ENCODE data around the gene ASF1B.
A peak's percentile ranks its signal among the peaks of the same experiment; 100 is the strongest.

The ASF1B gene

DNA sequence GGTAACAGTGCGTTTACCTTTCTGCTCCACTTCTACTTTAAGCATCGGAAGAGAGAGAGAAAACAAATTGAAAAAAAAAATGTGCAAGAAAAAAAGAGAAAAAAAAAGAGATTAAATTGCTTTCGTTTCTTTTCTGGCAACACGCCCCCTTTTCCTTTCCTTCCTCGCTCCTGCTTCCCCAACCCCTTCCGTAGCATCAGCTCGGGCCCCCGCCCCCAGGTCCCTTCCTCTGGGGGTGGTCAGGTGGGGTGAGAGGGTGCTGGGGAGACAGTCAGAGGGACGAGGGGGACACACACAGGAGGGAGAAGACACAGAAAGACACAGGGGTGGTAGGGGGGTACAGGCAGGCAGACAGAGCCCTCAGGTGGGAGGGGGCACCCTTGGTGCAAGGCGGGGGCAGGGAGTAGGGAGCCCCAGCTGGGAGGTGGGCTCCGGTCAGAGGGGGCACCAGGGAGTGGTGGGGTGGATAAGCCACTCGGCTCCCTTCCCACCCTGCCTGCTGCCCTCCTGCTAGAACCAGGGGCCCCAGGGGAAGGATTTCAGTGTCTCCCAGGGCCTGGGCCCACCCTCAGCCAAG is 30.7 kb upstream of the ASF1B start:
- Mint-ChIP-seq H3K4me3 (peak overlapping the region; percentile 59), H3K27ac (peak overlapping the region; percentile 80), H3K4me1 (ENCODE audit: low read depth) (peaks cover 39% of the 10 kb centered on the region), H3K9me3 (peaks cover 10% of the 10 kb centered on the region), H3K36me3 (ENCODE audit: low read depth) (peaks cover 15% of the 10 kb centered on the region), H3K27me3 (peaks cover 27% of the 10 kb centered on the region)
- intact Hi-C loops (cut with micrococcal nuclease) = no loop called here

GRCh38 chr19:14165990-14166830 is 29.8 kb upstream of the ASF1B start:
- Mint-ChIP-seq H3K36me3 (ENCODE audit: low read depth) (peaks cover 14% of the 10 kb centered on the region), H3K4me3 (peak overlapping the region; percentile 59), H3K9me3 (peaks cover 9% of the 10 kb centered on the region), H3K27me3 (peaks cover 27% of the 10 kb centered on the region), H3K27ac (peak overlapping the region; percentile 80), H3K4me1 (ENCODE audit: low read depth) (peaks cover 39% of the 10 kb centered on the region)
- intact Hi-C loops (cut with micrococcal nuclease) = no loop called here

- Mint-ChIP-seq H3K4me1 (ENCODE audit: low read depth) (peaks cover 39% of the 10 kb centered on the region), H3K4me3 (no peak overlapping the region), H3K27me3 (peaks cover 27% of the 10 kb centered on the region), H3K36me3 (ENCODE audit: low read depth) (peaks cover 1% of the 10 kb centered on the region), H3K9me3 (no peaks in the 10 kb centered on the region), H3K27ac (no peak overlapping the region)
- intact Hi-C loops (cut with micrococcal nuclease) = no loop called here
These were observed 28.5 kb upstream of the ASF1B start for GRCh38 chr19:14164724-14165493.

- Mint-ChIP-seq H3K27me3 (peaks cover 24% of the 10 kb centered on the region), H3K4me1 (ENCODE audit: low read depth) (peaks cover 39% of the 10 kb centered on the region), H3K36me3 (ENCODE audit: low read depth) (peaks cover 1% of the 10 kb centered on the region), H3K27ac (no peak overlapping the region), H3K9me3 (no peaks in the 10 kb centered on the region), H3K4me3 (no peak overlapping the region)
- intact Hi-C loops (cut with micrococcal nuclease) = no loop called here
These were observed 27.7 kb upstream of the ASF1B start for GRCh38 chr19:14164082-14164481.

GRCh38 chr19:14162871-14163297 is 26.5 kb upstream of the ASF1B start:
- Mint-ChIP-seq H3K27me3 (peaks cover 17% of the 10 kb centered on the region), H3K4me3 (no peak overlapping the region), H3K4me1 (ENCODE audit: low read depth) (peaks cover 32% of the 10 kb centered on the region), H3K36me3 (ENCODE audit: low read depth) (peaks cover 13% of the 10 kb centered on the region), H3K27ac (no peak overlapping the region), H3K9me3 (no peaks in the 10 kb centered on the region)
- intact Hi-C loops (cut with micrococcal nuclease) = no loop called here

GRCh38 chr19:14161305-14161704 is 24.9 kb upstream of the ASF1B start:
- Mint-ChIP-seq H3K36me3 (ENCODE audit: low read depth) (peaks cover 29% of the 10 kb centered on the region), H3K27me3 (peaks cover 14% of the 10 kb centered on the region), H3K4me1 (ENCODE audit: low read depth) (peaks cover 18% of the 10 kb centered on the region), H3K4me3 (no peak overlapping the region), H3K27ac (no peak overlapping the region), H3K9me3 (no peaks in the 10 kb centered on the region)
- intact Hi-C loops (cut with micrococcal nuclease) = no loop called here

DNA sequence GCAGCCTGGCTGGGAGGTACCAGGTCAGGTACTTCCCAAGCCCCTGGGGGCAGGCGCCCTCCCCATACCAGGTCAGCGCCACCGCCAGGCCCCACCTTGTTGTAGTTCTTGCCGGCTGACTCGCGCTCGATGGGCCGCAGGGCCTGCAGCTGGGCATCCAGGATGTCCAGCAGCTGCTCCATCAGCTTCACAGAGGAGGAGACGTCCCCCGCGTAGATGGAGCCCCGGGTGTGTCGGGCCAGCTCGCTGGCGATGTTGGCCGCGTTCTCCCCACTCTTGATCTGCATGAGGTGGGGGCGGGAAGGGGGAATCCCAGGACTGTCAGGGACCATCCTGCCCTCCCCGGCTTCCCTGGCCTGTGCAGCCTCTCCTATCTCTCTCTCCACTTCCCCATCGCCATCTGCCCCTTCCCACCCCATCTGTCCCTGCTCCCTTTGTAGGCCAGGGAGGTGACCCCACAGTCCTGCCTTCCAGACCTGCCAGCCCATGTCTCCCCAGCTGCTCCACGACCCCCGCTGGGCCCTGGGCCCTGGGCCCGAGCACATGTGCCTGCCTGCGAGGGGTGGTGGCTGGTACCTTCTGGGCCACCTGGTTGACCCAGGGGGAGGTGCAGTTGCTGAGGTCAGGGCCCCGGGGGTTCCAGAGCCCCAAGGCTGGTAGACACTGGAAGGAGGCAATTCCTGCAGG is 23.8 kb upstream of the ASF1B start:
- H3K4me1 Mint-ChIP-seq (ENCODE audit: low read depth) = peaks cover 8% of the 10 kb centered on the region
- intact Hi-C loops (cut with micrococcal nuclease) = no loop called here
- H3K36me3 Mint-ChIP-seq (ENCODE audit: low read depth) = peaks cover 40% of the 10 kb centered on the region
- no peaks in the 10 kb centered on the region for H3K9me3 Mint-ChIP-seq
- H3K4me3 Mint-ChIP-seq = no peak overlapping the region
- peaks cover 11% of the 10 kb centered on the region for H3K27me3 Mint-ChIP-seq
- H3K27ac Mint-ChIP-seq = no peak overlapping the region

DNA sequence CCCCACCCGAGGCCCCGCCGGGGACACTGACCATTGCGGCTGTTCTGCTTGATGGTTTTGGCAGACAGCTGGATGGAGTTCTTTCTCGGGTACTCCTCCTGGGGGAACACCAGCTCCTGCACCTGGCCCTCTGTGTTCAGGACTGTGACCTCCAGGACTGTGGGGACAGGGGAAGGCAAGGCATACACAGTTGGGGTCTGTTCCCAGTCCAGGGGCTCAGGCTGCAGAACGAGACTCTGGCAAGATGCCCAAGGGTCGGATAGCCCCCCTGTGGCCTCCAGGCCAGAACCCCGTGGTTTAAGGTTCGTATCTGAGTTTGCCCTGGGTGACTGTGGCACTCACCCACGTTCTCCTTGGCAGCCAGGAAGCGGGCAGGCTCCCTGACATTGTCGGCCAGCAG is 22.7 kb upstream of the ASF1B start:
- H3K4me1 Mint-ChIP-seq (ENCODE audit: low read depth) = peaks cover 4% of the 10 kb centered on the region
- peaks cover 3% of the 10 kb centered on the region for H3K27me3 Mint-ChIP-seq
- no peak overlapping the region for H3K27ac Mint-ChIP-seq
- H3K9me3 Mint-ChIP-seq = no peaks in the 10 kb centered on the region
- H3K36me3 Mint-ChIP-seq (ENCODE audit: low read depth) = peaks cover 51% of the 10 kb centered on the region
- no peak overlapping the region for H3K4me3 Mint-ChIP-seq
- intact Hi-C loops (cut with micrococcal nuclease) = no loop called here

DNA sequence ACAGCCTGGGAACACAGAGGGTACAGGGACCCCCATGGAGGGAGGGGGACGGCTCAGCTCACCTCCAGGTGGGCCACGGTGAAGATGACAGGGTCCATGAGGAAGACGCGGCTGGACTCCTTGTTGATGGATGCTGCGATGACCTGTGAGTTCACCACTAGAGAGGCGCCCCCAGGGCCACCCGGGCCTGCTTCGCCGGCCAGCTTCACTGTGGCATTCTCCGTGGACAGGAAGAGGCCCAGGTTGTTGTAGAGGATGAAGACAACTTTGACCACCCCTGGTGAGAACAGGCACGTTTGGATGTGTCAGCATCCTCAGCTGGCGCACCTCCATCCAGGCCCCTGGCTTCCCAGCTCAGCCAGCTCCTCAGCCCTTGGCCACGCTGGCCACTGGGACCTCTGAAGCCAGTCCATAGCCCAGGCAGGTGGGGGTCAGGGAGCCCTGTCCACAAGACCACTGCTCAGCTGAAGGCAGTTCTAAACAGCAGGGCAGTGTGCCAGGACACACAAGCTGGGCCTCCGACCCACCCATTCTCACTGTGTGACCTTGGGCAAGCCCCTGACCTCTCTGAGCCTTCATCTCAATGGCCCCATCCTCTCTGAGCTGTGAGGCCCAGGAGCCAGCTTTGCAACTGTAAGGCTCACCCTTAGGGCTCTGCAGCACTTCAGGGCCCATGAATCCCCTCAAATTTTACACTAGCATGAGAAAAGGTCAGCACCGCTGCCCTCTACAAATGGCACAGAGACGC is 22.1 kb upstream of the ASF1B start:
- intact Hi-C loops (cut with micrococcal nuclease) = no loop called here

DNA sequence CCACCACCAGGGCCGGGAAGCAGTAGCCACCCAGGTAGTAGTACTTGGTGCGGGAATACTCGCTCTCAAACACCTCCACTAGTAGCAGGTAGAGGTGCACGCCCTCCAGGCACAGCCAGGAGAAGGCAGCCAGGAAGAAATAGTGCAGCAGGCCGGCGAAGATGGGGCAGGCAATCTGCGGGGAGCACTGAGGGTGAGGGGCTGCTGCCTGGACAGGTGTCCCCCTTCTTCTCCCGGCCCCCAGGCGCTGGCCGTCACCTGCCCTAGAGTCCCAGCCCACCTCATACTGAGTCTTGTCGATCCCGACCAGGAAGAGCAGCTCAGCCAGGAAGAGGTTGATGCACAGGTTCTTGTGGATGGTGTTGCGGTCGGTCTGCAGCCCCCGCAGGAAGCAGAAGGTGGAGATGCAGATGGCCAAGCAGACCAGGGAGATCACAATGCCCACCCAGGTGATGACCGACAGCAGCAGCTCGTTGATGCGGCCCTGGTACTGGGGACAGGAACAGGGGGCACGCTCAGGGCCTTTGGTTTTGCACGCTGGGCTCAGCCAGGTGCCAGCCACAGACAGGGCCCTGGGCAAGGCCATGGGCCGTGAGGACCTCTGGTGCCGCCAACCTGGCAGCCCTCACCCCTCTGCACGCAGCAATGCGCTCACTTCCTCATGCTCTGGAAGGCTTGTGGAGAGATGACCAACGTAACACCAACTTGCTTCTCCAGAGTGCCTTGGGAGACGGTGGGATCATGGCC is 20.8 kb upstream of the ASF1B start:
- Mint-ChIP-seq H3K36me3 (ENCODE audit: low read depth) (peaks cover 63% of the 10 kb centered on the region), H3K4me3 (no peak overlapping the region)

More for the DNA sequence above, 22.1 kb upstream of the ASF1B start:
- Mint-ChIP-seq H3K9me3 (no peaks in the 10 kb centered on the region), H3K36me3 (ENCODE audit: low read depth) (peaks cover 51% of the 10 kb centered on the region), H3K27ac (no peak overlapping the region), H3K27me3 (peaks cover 1% of the 10 kb centered on the region), H3K4me1 (ENCODE audit: low read depth) (peaks cover 5% of the 10 kb centered on the region), H3K4me3 (no peak overlapping the region)

GRCh38 chr19:14156122-14156521 is 19.7 kb upstream of the ASF1B start:
- intact Hi-C loops (cut with micrococcal nuclease) = no loop called here
- no peak overlapping the region for H3K27ac Mint-ChIP-seq
- peaks cover 16% of the 10 kb centered on the region for H3K4me1 Mint-ChIP-seq (ENCODE audit: low read depth)
- H3K4me3 Mint-ChIP-seq = no peak overlapping the region
- H3K27me3 Mint-ChIP-seq = peaks cover 1% of the 10 kb centered on the region
- no peaks in the 10 kb centered on the region for H3K9me3 Mint-ChIP-seq
- H3K36me3 Mint-ChIP-seq (ENCODE audit: low read depth) = peaks cover 72% of the 10 kb centered on the region

More for the DNA sequence above, 20.8 kb upstream of the ASF1B start:
- Mint-ChIP-seq H3K9me3 (no peaks in the 10 kb centered on the region), H3K27me3 (peaks cover 1% of the 10 kb centered on the region), H3K4me1 (ENCODE audit: low read depth) (peaks cover 10% of the 10 kb centered on the region), H3K27ac (no peak overlapping the region)
- intact Hi-C loops (cut with micrococcal nuclease) = no loop called here

GRCh38 chr19:14155371-14155770 is 19.0 kb upstream of the ASF1B start:
- H3K4me3 Mint-ChIP-seq = no peak overlapping the region
- H3K9me3 Mint-ChIP-seq = no peaks in the 10 kb centered on the region
- H3K36me3 Mint-ChIP-seq (ENCODE audit: low read depth) = peaks cover 72% of the 10 kb centered on the region
- intact Hi-C loops (cut with micrococcal nuclease) = no loop called here
- H3K27me3 Mint-ChIP-seq = no peaks in the 10 kb centered on the region
- H3K27ac Mint-ChIP-seq = peak overlapping the region; percentile 50
- H3K4me1 Mint-ChIP-seq (ENCODE audit: low read depth) = peaks cover 16% of the 10 kb centered on the region
